Measurements from ENCODE around the gene NEIL1. TPM values are rescaled to one million over a fixed set of nuclear protein-coding genes. Genes with fewer than 3 reads are reported as not detected.

NEIL1 gene, protein sequence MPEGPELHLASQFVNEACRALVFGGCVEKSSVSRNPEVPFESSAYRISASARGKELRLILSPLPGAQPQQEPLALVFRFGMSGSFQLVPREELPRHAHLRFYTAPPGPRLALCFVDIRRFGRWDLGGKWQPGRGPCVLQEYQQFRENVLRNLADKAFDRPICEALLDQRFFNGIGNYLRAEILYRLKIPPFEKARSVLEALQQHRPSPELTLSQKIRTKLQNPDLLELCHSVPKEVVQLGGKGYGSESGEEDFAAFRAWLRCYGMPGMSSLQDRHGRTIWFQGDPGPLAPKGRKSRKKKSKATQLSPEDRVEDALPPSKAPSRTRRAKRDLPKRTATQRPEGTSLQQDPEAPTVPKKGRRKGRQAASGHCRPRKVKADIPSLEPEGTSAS
- 10.9 and 12.2 TPM in 2 replicates for total RNA-seq (2021; fragmentation: NEBNext Ultra II Directional; extraction: Animal tissue kit (Norgen Biotek cat#: 25700))
- 10.4 and 19.5 TPM in 2 replicates for polyA plus RNA-seq (2011; rRNA removed)
- polyA plus RNA-seq (2011; cell fraction: cytosol; rRNA removed) = 12.4 TPM
- 49.5 TPM for polyA plus RNA-seq (2011; cell fraction: nucleus; rRNA removed)
- polyA plus RNA-seq (2012, experiment 1 of 2) = 14.7 to 18.1 TPM (median 15.4 TPM) in 4 replicates
- 10.2 TPM for polyA plus RNA-seq (2012, experiment 2 of 2)
- polyA plus RNA-seq (2013, experiment 1 of 2) = 11.4 TPM
- polyA plus RNA-seq (2013, experiment 2 of 2) = 8.7 TPM
- 3.5 and 4.2 TPM in 2 replicates for polyA minus RNA-seq (2011; rRNA and poly(A)+ RNA removed)
- 5.3 TPM for polyA minus RNA-seq (2011; cell fraction: cytosol; rRNA and poly(A)+ RNA removed)
- polyA minus RNA-seq (2011; cell fraction: nucleus; rRNA and poly(A)+ RNA removed) = 12.7 TPM
- long read RNA-seq, experiment 1, partial matches to known transcripts = 1 of 2 reads
- long read RNA-seq, experiment 1, other reads (novel, unspliced or antisense) = 0 of 2 reads
- long read RNA-seq, experiment 2, partial matches to known transcripts = 0 of 2 reads
- long read RNA-seq, experiment 2, other reads (novel, unspliced or antisense) = 2 of 2 reads

DNA sequence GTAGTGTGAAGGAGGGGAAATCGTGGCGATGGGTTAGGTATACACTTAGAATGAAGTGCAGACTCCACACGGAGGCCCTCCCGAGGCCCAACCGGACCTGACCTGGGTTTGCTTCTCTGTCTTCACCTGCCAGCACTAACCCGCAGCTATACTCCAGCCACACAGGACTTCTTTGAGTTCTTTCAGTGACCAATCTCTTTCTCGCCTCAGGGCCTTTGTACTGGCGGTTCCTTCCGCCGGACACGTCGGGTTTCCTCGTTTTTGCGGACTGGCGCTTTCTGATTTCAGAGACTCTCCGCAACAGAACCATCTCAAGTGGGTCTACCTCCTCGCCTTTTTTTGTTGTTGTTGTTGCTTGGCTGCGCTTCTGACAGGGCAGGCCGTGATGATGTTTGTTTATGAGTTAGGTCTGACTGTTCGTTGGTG, at the start of gene NEIL1:
TSS of gene NEIL1 (plus strand) at position 244 of the 426 bp plus-strand sequence. CDS start 1,867 bp downstream, outside the sequence.
- no peak within 1 kb of the TSS for H2BK20ac ChIP-seq (ENCODE audit: low read length)

More for the DNA sequence above, at the start of gene NEIL1:
- Histone ChIP-seq H2BK12ac (ENCODE audit: low read depth, low read length) (peak within 1 kb of the TSS; percentile 39; the same call in 1 of the 2 replicates), H3K14ac (ENCODE audit: insufficient read length) (no peak within 1 kb of the TSS), H2AK5ac (ENCODE audit: low read depth, low read length) (no peak within 1 kb of the TSS), H4K8ac (ENCODE audit: extremely low read depth, insufficient read depth, low read length) (no peak within 1 kb of the TSS; the same call in 1 of the 2 replicates), H2BK120ac (replicated peaks; ENCODE audit: low read depth, low read length) (no peak within 1 kb of the TSS), H3K79me2 (ENCODE audit: control insufficient read depth in 1 of 2, insufficient read depth in 2 of 2, low read length in 2 of 2) (no peaks in the 10 kb centered on the region), H2BK5ac (ENCODE audit: low read depth, low read length) (no peak within 1 kb of the TSS; the same call in 1 of the 2 replicates), H2AFZ (ENCODE audit: low read length) (peak within 1 kb of the TSS; percentile 69), H3K4ac (replicated peaks; ENCODE audit: insufficient read length, low read depth, low read length) (peak within 1 kb of the TSS; percentile 85), H3K79me1 (ENCODE audit: low read depth, low read length) (no peaks in the 10 kb centered on the region), H3K4me3 (ENCODE audit: extremely low read depth in 1 of 4, insufficient read depth in 2 of 4, low read depth in 3 of 4, low read length in 4 of 4) (peak within 1 kb of the TSS; percentile 63 to 87 (median 76)), H3K9ac (replicated peaks in 1 of 4; ENCODE audit: extremely low read depth in 1 of 4, low read depth in 3 of 4, low read length in 3 of 4) (peak within 1 kb of the TSS in 3 of 4 experiments; percentile 26 to 65 (median 56); a peak in 6 of 7 replicates), H3K56ac (replicated peaks; ENCODE audit: insufficient read length, low read depth, low read length) (peak within 1 kb of the TSS; percentile 46), H3K9me3 (ENCODE audit: insufficient read depth in 2 of 2, low read depth in 1 of 2, low read length in 1 of 2) (no peaks in the 10 kb centered on the region), H4K5ac (ENCODE audit: insufficient read length, low read depth, low read length) (no peak within 1 kb of the TSS), H3K18ac (ENCODE audit: extremely low read depth, low read length) (peak within 1 kb of the TSS; percentile 87), H2BK15ac (ENCODE audit: low read length) (no peak within 1 kb of the TSS; the same call in 1 of the 2 replicates), H3K23me2 (ENCODE audit: low read depth, low read length) (peaks cover 17% of the 10 kb centered on the region), H3K23ac (ENCODE audit: insufficient read length) (no peak within 1 kb of the TSS), H4K20me1 (replicated peaks in 1 of 2; ENCODE audit: control insufficient read depth in 1 of 2, insufficient read depth in 2 of 2, low read length in 2 of 2) (peaks cover 0 to 4% of the 10 kb centered on the region in 2 experiments), H3K36me3 (ENCODE audit: control insufficient read depth in 2 of 4, insufficient read depth in 4 of 4, low read length in 3 of 4) (no peaks in the 10 kb centered on the region), H3K27me3 (replicated peaks in 1 of 4; ENCODE audit: control insufficient read depth in 3 of 4, extremely low read depth in 1 of 4, insufficient read depth in 3 of 4, low read length in 3 of 4) (peaks cover 0 to 31% (median 16%) of the 10 kb centered on the region in 4 experiments; a peak in 5 of 7 replicates), H3K27ac (ENCODE audit: low read depth, low read length) (no peak within 1 kb of the TSS), H3K4me1 (replicated peaks in 1 of 4; ENCODE audit: control insufficient read depth in 3 of 4, insufficient read depth in 4 of 4, low read length in 3 of 4) (peaks cover 0 to 9% (median 5%) of the 10 kb centered on the region in 4 experiments; a peak in 4 of 7 replicates), H4K91ac (replicated peaks; ENCODE audit: insufficient read length, low read length) (peak within 1 kb of the TSS; percentile 65), H3K4me2 (ENCODE audit: insufficient read depth in 1 of 2, low read depth in 2 of 2, low read length in 2 of 2) (peak within 1 kb of the TSS; percentile 84 to 85)
- TF ChIP-seq KDM1A (IDR thresholded peaks at IDR 0.05; ENCODE audit: borderline replicate concordance, low read length) (peak; percentile 65; the same call in 1 of the 2 replicates), CREB1 (IDR thresholded peaks at IDR 0.05) (no peak), TAF1 (IDR thresholded peaks at IDR 0.05; ENCODE audit: low read depth, low read length) (peak; percentile 21; the same call in 1 of the 2 replicates), CEBPB (IDR thresholded peaks at IDR 0.05; ENCODE audit: low read depth, low read length) (no peak)
- no peak for DNase-seq (ENCODE audit: low read depth in 1 of 2, low spot score in 2 of 2)
- ChIA-PET CTCF (ENCODE audit: partially characterized antibody) (interaction anchor here (1.0 to 1.6 kb wide), 3 partner anchors 10 to 38 kb away, joined by 3 to 6 read pairs (median 5); partner anchors contain the start of gene MAN2C1), POLR2A (ENCODE audit: partially characterized antibody) (interaction anchor here (1.3 to 8.2 kb wide), 6 partner anchors 9 to 87 kb away, joined by 3 to 69 read pairs (median 8); partner anchors contain the start of genes COMMD4 and MAN2C1)
- no peak for FAIRE-seq
- 14% methylated on average over 20 of the region's 20 CpGs; no CpG with 5 or more reads in 1 of the 2 experiments for WGBS, 2 experiments (ENCODE audit: extremely low coverage in 1 of 2, insufficient coverage in 1 of 2, insufficient read length in 1 of 2, insufficient replicate concordance in 2 of 2, low coverage in 1 of 2, low lambda C conversion rate in 2 of 2, missing lambda C conversion rate in 1 of 2)
